ENCODE results near the gene CXCR4. TPM values are rescaled to one million over a fixed set of nuclear protein-coding genes. Genes with fewer than 3 reads are reported as not detected.
A peak's percentile ranks its signal among the peaks of the same experiment; 100 is the strongest.

CXCR4 gene
- total RNA-seq, 1 experiment from 2014 or later, result 62.1 TPM

DNA sequence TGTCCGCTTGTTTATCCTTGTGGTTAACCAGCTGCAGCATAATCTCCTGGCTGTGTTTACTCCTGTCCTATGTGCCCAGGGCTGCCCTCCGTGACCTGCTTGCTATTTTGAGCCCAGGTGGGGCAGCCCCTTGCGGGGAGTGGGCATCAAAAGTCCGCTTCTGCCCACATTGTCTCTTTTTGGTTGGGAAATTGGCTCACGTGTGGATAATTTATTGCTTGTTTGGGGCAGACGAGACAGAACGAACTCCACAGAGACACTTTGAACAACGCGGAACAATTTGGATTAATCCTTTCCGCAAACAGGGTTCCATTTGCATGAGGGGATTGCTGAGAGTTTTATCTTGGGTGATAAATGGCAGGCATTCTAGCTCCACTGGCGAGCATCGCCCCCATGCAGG, 8.1 kb upstream of the CXCR4 start:
- no peaks in the 10 kb centered on the region for H3K27me3 ChIP-seq (ENCODE audit: control insufficient read depth, insufficient read depth, low read length)
- H3K4me3 ChIP-seq (ENCODE audit: insufficient read depth, low read depth, low read length), result no peak overlapping the region
- H3K36me3 ChIP-seq (replicated peaks; ENCODE audit: control insufficient read depth, insufficient read depth, low read length), result no peaks in the 10 kb centered on the region
- DNase-seq, result peak; percentile 27

DNA sequence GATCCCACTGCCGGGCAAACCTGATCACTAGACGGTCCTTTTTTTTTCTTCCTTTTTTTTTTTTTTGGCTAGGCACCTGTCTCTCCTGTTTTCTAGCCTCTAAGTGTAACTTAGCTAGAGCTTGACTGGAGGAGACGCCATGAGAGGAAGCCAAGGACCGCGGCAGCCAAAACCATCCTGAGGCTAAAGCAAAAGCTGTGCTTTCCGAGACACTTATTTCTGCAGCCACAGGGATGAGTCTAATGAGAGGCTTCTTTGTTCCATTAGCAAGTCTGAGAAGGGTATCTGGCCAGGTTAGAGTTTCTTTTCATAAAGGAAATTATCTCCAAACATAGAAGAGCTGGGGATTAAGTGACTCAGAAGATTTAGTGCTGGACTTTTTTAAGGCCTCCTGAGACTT, 7.3 kb upstream of the CXCR4 start:
- Histone ChIP-seq H3K36me3 (replicated peaks; ENCODE audit: control insufficient read depth, insufficient read depth, low read length) (no peaks in the 10 kb centered on the region), H3K27me3 (ENCODE audit: control insufficient read depth, insufficient read depth, low read length) (no peaks in the 10 kb centered on the region), H3K4me3 (ENCODE audit: insufficient read depth, low read depth, low read length) (no peak overlapping the region)
- no peak for DNase-seq

DNA sequence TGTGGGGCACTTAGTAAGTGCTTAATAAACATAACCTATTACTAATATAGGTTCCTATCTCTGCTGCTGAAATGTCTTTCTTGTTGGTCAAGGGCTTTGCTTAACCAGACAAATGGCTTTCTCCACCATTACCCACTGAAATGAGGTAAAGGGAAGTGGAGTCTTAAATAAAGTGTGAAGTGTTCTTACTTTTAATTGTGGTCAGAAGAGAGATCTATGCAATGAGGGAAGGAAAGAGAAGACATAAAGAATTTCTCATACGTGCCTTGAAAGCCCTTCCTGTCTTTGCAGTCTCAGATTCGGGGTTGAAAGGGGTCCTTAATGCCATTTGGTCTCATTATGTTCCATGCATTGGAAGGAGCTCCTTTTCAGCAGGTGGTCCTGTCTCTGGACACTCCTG, 6.9 kb upstream of the CXCR4 start:
- Histone ChIP-seq H3K36me3 (replicated peaks; ENCODE audit: control insufficient read depth, insufficient read depth, low read length) (no peaks in the 10 kb centered on the region), H3K27me3 (ENCODE audit: control insufficient read depth, insufficient read depth, low read length) (peaks cover 3% of the 10 kb centered on the region; the same call in 1 of the 2 replicates)

DNA sequence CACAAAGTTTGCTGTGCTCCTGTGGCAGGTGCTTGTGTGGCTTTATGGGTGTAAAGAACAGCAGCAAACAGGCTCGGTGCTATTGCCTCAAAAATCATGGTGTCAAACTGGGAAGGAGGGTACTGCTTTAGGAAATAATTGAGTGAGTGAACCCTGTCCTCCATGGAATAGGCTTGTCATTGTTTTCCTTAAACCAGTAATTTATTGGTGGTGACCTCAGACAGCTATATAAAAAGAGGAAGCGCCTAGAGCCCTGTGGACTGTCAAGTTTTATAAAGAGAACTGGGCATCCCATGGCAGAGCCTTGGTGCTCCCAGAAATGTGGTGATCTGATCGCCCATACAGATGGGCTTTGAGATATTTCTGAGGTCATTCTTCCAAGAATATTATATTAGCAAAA, 4.7 kb upstream of the CXCR4 start:
- Histone ChIP-seq H3K4me3 (ENCODE audit: insufficient read depth, low read depth, low read length) (no peak overlapping the region), H3K36me3 (replicated peaks; ENCODE audit: control insufficient read depth, insufficient read depth, low read length) (no peaks in the 10 kb centered on the region), H3K27me3 (ENCODE audit: control insufficient read depth, insufficient read depth, low read length) (peaks cover 18% of the 10 kb centered on the region)
- no peak for DNase-seq

More for the DNA sequence above, 6.9 kb upstream of the CXCR4 start:
- no peak for DNase-seq
- no peak overlapping the region for H3K4me3 ChIP-seq (ENCODE audit: insufficient read depth, low read depth, low read length)

DNA sequence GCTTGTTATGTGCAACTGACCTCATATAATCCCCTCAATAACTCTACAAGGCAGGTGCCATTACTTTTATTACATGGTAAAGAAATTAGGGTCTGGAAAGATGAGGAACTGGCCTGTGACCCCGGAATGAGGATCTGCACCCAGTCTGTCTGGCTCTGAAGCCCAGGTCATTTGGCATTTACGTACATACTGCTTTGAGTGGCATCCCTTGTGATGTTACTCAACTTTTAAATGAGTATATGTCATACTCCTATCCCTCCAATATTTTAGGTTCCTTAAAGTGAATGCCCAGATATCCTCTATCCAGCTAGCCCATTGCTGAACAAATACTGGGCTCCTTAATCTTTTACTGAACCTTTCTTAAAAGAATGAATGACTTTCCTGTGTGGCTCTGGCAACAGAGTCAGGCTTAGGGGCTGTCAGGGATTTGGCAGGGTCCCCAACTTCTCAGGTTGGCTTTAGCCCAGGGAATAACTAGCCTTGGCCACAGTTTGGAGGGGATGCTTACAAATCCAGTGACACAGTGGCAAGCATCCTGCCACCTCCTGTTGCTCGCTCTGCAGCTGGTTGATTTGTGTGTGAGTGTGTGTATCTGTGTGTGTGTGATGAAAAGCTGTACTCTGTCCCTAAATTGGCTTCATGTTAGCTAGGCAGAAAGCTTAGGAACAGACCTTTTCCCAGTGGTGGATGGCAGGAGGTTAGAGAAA, 3.4 kb upstream of the CXCR4 start:
- H3K27me3 ChIP-seq (ENCODE audit: control insufficient read depth, insufficient read depth, low read length), result peaks cover 31% of the 10 kb centered on the region
- DNase-seq, result no peak
- no peaks in the 10 kb centered on the region for H3K36me3 ChIP-seq (replicated peaks; ENCODE audit: control insufficient read depth, insufficient read depth, low read length)
- H3K4me3 ChIP-seq (ENCODE audit: insufficient read depth, low read depth, low read length), result no peak overlapping the region

DNA sequence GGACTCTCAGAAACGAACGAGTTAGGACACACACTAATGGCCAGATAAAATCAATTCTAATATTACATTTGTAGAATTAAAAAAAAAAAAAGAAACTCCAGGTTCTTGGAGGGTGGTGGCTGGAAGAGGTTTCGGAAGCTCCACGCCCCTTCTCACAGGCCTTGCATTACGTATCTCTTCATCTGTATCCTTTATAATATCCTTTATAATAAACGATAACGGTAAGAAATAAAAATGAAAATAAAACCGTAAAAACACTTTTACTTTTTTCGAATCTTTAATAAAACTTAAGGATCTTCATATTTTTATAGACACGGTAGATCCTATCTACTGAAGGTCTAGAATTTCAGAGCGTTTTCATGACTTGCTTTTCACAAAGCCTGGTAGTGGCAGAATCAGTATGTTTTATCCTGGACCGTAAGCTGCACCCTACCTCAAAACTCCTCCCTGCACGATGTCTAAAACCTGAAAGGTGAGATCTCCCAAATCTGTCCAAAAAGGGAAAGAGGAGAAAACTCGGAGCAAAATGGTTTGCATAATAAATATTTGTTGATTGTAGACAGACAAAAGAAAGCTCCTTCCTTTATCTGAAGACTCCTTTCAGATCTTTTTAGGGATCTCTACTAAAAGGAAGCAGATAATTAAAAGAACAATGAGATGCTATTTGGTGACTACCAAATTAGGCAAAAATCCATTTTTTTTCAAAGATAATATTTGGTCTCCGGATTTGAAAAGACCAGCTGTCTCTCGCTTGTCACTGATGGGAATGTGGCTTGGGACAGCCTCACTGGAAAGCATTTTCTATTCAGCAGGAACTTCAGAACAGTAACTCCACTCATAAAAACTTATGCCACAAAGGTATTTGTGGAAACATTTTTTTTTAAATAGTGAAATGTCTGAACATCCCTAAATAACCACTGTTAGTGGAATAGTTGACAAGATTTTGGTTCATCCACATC, 2.0 kb upstream of the CXCR4 start:
- H3K36me3 ChIP-seq (replicated peaks; ENCODE audit: control insufficient read depth, insufficient read depth, low read length), result no peaks in the 10 kb centered on the region
- DNase-seq, result no peak
- H3K4me3 ChIP-seq (ENCODE audit: insufficient read depth, low read depth, low read length), result peak overlapping the region; percentile 59
- H3K27me3 ChIP-seq (ENCODE audit: control insufficient read depth, insufficient read depth, low read length), result peaks cover 45% of the 10 kb centered on the region

DNA sequence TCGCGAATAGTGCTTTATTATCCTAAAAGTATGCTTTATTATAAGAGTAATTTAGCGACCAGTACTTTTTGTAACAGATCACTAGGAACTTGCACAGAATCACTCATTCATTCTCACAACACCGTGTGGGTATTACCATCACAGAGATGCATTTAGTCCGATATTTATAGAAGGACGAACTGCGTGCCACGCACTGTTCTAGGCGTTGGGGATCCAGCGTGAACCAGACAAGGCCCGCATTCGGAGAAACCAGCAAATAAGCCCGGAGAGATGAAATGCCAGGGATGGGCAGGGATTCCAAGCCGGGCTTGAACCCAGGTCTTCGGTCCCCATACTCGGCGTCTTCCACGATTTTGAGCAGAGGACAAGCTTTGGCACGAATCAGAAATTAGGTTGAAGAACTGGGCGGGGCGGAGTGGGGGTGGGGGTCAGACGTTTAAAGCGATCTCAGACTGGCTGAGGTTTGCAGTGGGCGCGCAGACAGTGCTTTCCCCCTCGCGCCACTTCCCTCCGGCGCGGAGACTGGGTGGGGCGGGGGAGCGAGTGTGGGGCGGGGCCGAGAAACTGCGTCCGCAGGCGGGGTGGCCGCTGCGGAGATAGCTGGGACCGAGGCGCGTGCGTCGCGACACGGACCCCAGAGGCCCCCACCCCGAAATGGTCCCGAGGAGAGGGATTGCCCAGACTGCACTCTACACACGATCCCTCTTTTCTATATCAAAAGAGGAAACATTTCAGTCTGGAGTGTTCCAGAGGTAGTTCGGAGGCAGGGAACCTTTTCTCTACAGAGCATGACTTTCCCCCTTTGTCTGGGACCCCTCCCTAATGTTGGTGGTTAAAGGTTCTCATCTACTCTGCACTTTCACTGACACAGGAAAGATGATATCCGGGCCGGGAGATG, 1.1 kb upstream of the CXCR4 start:
- H3K4me3 ChIP-seq (ENCODE audit: insufficient read depth, low read depth, low read length), result peak overlapping the region; percentile 59
- peak; percentile 81 for DNase-seq
- H3K27me3 ChIP-seq (ENCODE audit: control insufficient read depth, insufficient read depth, low read length), result peaks cover 50% of the 10 kb centered on the region
- no peaks in the 10 kb centered on the region for H3K36me3 ChIP-seq (replicated peaks; ENCODE audit: control insufficient read depth, insufficient read depth, low read length)

DNA sequence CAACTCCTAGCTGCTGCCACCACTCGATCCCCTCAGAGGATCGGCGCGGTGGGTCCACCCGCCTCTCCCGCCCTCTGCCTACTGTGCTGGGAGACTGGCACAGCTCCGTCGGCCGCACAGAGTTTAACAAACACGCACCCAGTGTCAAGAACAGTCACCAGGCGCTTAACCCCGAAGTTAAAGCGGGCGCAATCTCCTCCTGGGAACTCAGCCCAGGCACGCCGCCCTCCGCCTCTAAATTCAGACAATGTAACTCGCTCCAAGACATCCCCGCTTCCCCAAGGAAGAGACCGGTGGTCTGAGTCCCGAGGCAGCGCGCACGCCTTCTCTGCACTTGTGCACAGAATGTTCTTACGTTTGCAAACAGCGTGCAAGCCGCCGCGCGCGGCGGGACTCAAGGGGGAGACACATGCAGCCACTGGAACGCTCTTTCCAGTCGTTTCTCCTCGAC, 533 bp downstream of the CXCR4 start:
- Histone ChIP-seq H3K36me3 (replicated peaks; ENCODE audit: control insufficient read depth, insufficient read depth, low read length) (no peaks in the 10 kb centered on the region), H3K27me3 (ENCODE audit: control insufficient read depth, insufficient read depth, low read length) (peaks cover 50% of the 10 kb centered on the region), H3K4me3 (ENCODE audit: insufficient read depth, low read depth, low read length) (peak overlapping the region; percentile 59)
- peak; percentile 62 for DNase-seq

DNA sequence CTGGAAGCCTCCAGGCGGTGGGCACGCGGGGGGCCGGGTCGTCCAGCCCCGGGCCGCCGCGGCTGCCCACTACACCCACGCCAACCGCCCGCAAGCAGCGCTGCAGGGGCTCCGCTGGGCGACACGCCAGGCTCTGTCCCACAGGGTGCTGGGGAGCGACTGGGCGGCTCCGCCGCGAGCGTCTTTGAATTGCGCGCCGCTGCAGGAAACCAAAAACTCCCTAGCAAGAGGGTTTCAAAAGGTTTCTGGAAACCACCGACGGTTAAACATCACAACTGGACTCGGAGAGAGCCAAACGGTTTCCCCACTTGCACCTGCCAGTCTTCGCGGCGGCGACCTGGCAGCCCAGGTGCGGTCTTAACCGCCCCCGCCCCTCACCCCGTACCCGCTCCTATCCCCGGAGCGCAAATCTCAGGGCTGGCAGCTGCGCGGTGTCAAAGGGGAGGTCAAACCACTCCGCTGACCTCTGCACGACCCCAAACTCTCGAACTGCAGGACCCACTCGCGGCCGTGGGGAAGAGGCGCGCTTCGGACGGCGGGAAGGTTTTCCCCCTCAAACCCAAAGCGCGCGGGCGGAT, 1.0 kb downstream of the CXCR4 start:
- peak; percentile 79 for DNase-seq
- Histone ChIP-seq H3K27me3 (ENCODE audit: control insufficient read depth, insufficient read depth, low read length) (peaks cover 50% of the 10 kb centered on the region), H3K4me3 (ENCODE audit: insufficient read depth, low read depth, low read length) (peak overlapping the region; percentile 59), H3K36me3 (replicated peaks; ENCODE audit: control insufficient read depth, insufficient read depth, low read length) (no peaks in the 10 kb centered on the region)

DNA sequence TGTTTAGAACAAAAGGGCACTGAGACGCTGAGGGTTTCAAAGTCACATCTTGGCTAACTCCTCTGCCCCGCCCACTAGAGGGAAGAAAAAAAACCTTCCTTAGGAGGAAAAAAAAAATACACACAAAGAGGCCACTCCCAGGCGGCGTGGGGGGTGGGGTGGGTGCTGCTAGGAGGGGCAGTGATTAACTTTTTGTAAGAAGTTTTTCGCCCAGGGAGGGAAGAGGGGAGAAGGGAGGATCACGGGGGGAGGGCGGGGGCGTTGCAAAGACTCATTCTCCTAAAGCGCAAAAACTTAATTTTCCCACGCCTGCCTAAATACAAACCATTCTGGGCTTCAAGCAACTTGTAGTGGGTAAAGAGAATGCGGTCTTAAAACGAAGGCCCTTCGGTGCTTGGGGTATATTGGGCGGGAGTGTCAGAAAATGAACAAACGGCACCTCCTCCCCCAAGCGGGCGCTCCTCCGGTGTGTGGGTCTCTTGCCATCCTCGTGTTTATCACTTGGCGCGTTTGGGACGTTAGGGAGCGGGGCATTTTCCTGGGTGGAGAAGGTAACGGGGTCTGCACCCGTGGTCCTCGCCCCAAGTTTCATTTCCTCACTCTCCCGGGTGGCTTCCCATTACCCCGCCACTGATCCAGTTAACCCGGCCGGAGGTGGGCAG, 1.7 kb downstream of the CXCR4 start:
- DNase-seq, result peak; percentile 58
- H3K4me3 ChIP-seq (ENCODE audit: insufficient read depth, low read depth, low read length), result peak overlapping the region; percentile 59
- no peaks in the 10 kb centered on the region for H3K36me3 ChIP-seq (replicated peaks; ENCODE audit: control insufficient read depth, insufficient read depth, low read length)
- peaks cover 50% of the 10 kb centered on the region for H3K27me3 ChIP-seq (ENCODE audit: control insufficient read depth, insufficient read depth, low read length)

DNA sequence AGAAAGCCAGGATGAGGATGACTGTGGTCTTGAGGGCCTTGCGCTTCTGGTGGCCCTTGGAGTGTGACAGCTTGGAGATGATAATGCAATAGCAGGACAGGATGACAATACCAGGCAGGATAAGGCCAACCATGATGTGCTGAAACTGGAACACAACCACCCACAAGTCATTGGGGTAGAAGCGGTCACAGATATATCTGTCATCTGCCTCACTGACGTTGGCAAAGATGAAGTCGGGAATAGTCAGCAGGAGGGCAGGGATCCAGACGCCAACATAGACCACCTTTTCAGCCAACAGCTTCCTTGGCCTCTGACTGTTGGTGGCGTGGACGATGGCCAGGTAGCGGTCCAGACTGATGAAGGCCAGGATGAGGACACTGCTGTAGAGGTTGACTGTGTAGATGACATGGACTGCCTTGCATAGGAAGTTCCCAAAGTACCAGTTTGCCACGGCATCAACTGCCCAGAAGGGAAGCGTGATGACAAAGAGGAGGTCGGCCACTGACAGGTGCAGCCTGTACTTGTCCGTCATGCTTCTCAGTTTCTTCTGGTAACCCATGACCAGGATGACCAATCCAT, 2.7 kb downstream of the CXCR4 start:
- H3K4me3 ChIP-seq (ENCODE audit: insufficient read depth, low read depth, low read length), result peak overlapping the region; percentile 19; the same call in 1 of the 2 replicates
- peaks cover 50% of the 10 kb centered on the region for H3K27me3 ChIP-seq (ENCODE audit: control insufficient read depth, insufficient read depth, low read length)
- no peaks in the 10 kb centered on the region for H3K36me3 ChIP-seq (replicated peaks; ENCODE audit: control insufficient read depth, insufficient read depth, low read length)

DNA sequence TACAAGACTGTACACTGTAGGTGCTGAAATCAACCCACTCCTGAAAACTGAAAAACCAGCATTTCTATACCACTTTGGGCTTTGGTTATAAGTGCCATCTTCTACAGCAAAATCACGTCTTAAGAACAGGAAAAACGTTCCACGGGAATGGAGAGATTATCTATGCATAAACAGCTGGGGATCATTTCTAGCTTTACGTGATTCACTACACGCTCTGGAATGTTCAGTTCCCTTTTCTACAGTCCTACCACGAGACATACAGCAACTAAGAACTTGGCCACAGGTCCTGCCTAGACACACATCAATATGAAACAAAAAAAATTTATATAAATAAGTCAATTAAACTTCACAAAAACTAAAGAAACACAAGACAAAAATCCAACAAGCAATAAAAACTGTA, 3.6 kb downstream of the CXCR4 start:
- Histone ChIP-seq H3K4me3 (ENCODE audit: insufficient read depth, low read depth, low read length) (peak overlapping the region; percentile 17; the same call in 1 of the 2 replicates), H3K36me3 (replicated peaks; ENCODE audit: control insufficient read depth, insufficient read depth, low read length) (no peaks in the 10 kb centered on the region), H3K27me3 (ENCODE audit: control insufficient read depth, insufficient read depth, low read length) (peaks cover 43% of the 10 kb centered on the region)
- DNase-seq, result no peak

More for the DNA sequence above, 2.7 kb downstream of the CXCR4 start:
- no peak for DNase-seq
